ENCODE data around the gene GSTM3. TPM values are rescaled to one million over a fixed set of nuclear protein-coding genes. Genes with fewer than 3 reads are reported as not detected.

GSTM3 gene
- total and polyA plus RNA-seq, 9 of the 15 experiments (the other 6 are each of a cell fraction or from before 2014, with no cell fraction given) = 3.9 to 24.5 (median 9.4) TPM

DNA sequence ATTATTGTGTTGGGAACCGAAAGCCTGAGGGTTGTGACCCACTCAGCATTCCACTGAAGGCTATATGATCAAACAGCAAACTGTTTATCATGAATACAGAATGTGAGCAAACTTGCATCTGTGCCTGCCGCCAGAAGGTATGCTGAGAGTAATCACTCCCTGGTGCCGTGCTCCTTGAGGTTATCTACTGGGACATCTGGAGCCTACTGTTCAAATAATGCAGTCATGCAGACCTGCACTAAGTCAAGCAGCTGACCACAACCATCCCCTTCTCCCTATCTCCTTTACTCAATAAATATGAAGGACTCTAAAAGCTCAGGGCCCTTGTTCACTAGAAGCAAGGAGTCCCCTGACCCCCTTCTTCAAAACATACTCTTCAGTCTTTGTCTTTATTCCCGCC lies 15.3 kb downstream of the GSTM3 start (continued):
- TF ChIP-seq, protein P1, sequence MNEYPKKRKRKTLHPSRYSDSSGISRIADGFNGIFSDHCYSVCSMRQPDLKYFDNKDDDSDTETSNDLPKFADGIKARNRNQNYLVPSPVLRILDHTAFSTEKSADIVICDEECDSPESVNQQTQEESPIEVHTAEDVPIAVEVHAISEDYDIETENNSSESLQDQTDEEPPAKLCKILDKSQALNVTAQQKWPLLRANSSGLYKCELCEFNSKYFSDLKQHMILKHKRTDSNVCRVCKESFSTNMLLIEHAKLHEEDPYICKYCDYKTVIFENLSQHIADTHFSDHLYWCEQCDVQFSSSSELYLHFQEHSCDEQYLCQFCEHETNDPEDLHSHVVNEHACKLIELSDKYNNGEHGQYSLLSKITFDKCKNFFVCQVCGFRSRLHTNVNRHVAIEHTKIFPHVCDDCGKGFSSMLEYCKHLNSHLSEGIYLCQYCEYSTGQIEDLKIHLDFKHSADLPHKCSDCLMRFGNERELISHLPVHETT (CRISPR knock-in tag; conservative IDR thresholded peaks at IDR 0.05 in 1 of 2, IDR thresholded peaks at IDR 0.05 in 1 of 2) = 0 out of 4 replicates have a peak, but pooled peaks of 1 of the 2 experiments have one; percentile 45
- TF ChIP-seq ZNF263 (CRISPR knock-in tag; IDR thresholded peaks at IDR 0.05; ENCODE audit: borderline replicate concordance) = 0 out of 2 replicates have a peak, but pooled peaks have one; percentile 14
- TF ChIP-seq NFE2 (IDR thresholded peaks at IDR 0.05; ENCODE audit: low read depth) = peak; percentile 52
- peak; percentile 86; the same call in 1 of the 2 replicates for TF ChIP-seq ESRRA (IDR thresholded peaks at IDR 0.05; ENCODE audit: borderline replicate concordance, low read depth)
- peak; percentile 88 for TF ChIP-seq DPF2 (IDR thresholded peaks at IDR 0.05)
- TF ChIP-seq, protein P2, sequence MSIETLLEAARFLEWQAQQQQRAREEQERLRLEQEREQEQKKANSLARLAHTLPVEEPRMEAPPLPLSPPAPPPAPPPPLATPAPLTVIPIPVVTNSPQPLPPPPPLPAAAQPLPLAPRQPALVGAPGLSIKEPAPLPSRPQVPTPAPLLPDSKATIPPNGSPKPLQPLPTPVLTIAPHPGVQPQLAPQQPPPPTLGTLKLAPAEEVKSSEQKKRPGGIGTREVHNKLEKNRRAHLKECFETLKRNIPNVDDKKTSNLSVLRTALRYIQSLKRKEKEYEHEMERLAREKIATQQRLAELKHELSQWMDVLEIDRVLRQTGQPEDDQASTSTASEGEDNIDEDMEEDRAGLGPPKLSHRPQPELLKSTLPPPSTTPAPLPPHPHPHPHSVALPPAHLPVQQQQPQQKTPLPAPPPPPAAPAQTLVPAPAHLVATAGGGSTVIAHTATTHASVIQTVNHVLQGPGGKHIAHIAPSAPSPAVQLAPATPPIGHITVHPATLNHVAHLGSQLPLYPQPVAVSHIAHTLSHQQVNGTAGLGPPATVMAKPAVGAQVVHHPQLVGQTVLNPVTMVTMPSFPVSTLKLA (conservative IDR thresholded peaks at IDR 0.05) = peak in 1 of 2 experiments; percentile 50; a peak in 1 of 4 replicates
- no peak for TF ChIP-seq SP1 (CRISPR knock-in tag; IDR thresholded peaks at IDR 0.05)
- TF ChIP-seq SMAD3 (CRISPR knock-in tag; conservative IDR thresholded peaks at IDR 0.05) = no peak
- TF ChIP-seq FOSL1 (tag; conservative IDR thresholded peaks at IDR 0.05) = peak; percentile 61
- TF ChIP-seq ZEB2 (IDR thresholded peaks at IDR 0.05) = peak; percentile 84
- peak; percentile 36 to 74; a peak in 2 of 4 replicates for TF ChIP-seq RCOR1 (IDR thresholded peaks at IDR 0.05; ENCODE audit: borderline replicate concordance in 1 of 2, low read depth in 2 of 2, low read length in 2 of 2)
- peak; percentile 87 to 88; a peak in 3 of 4 replicates for TF ChIP-seq FOXA3 (CRISPR knock-in tag; conservative IDR thresholded peaks at IDR 0.05 in 1 of 2, IDR thresholded peaks at IDR 0.05 in 1 of 2)
- peak; percentile 88 for TF ChIP-seq SMARCE1 (IDR thresholded peaks at IDR 0.05)
- TF ChIP-seq HDAC1 (IDR thresholded peaks at IDR 0.05) = peak in 1 of 2 experiments; percentile 61; a peak in 1 of 4 replicates
- TF ChIP-seq ZNF24 (IDR thresholded peaks at IDR 0.05) = peak; percentile 56; the same call in 1 of the 2 replicates
- peak; percentile 89 for TF ChIP-seq MTA2 (IDR thresholded peaks at IDR 0.05; ENCODE audit: low read depth)
- TF ChIP-seq MEIS2 (IDR thresholded peaks at IDR 0.05; ENCODE audit: partially characterized antibody) = peak; percentile 38
- peak; percentile 52 for TF ChIP-seq JUN (IDR thresholded peaks at IDR 0.05; ENCODE audit: borderline replicate concordance, low read depth, low read length)
- no peak for TF ChIP-seq JUN (CRISPR knock-in tag; IDR thresholded peaks at IDR 0.05; ENCODE audit: borderline replicate concordance)
- peak; percentile 82 for TF ChIP-seq EP300 (IDR thresholded peaks at IDR 0.05; ENCODE audit: low read length)
- TF ChIP-seq TEAD1 (CRISPR knock-in tag; IDR thresholded peaks at IDR 0.05) = peak in 1 of 2 experiments; percentile 76; a peak in 1 of 4 replicates
- TF ChIP-seq, protein P3, sequence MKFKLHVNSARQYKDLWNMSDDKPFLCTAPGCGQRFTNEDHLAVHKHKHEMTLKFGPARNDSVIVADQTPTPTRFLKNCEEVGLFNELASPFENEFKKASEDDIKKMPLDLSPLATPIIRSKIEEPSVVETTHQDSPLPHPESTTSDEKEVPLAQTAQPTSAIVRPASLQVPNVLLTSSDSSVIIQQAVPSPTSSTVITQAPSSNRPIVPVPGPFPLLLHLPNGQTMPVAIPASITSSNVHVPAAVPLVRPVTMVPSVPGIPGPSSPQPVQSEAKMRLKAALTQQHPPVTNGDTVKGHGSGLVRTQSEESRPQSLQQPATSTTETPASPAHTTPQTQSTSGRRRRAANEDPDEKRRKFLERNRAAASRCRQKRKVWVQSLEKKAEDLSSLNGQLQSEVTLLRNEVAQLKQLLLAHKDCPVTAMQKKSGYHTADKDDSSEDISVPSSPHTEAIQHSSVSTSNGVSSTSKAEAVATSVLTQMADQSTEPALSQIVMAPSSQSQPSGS (CRISPR knock-in tag; IDR thresholded peaks at IDR 0.05) = no peak
- TF ChIP-seq, protein P4, sequence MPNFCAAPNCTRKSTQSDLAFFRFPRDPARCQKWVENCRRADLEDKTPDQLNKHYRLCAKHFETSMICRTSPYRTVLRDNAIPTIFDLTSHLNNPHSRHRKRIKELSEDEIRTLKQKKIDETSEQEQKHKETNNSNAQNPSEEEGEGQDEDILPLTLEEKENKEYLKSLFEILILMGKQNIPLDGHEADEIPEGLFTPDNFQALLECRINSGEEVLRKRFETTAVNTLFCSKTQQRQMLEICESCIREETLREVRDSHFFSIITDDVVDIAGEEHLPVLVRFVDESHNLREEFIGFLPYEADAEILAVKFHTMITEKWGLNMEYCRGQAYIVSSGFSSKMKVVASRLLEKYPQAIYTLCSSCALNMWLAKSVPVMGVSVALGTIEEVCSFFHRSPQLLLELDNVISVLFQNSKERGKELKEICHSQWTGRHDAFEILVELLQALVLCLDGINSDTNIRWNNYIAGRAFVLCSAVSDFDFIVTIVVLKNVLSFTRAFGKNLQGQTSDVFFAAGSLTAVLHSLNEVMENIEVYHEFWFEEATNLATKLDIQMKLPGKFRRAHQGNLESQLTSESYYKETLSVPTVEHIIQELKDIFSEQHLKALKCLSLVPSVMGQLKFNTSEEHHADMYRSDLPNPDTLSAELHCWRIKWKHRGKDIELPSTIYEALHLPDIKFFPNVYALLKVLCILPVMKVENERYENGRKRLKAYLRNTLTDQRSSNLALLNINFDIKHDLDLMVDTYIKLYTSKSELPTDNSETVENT (CRISPR knock-in tag; IDR thresholded peaks at IDR 0.05) = no peak
